Measurements from ENCODE around the gene LONP2.
"Not testable (repeated sequence)": the region's sequence is repeated elsewhere in the genome, so short reads cannot be mapped to it uniquely, and the experiment has no call there.

LONP2 gene

DNA sequence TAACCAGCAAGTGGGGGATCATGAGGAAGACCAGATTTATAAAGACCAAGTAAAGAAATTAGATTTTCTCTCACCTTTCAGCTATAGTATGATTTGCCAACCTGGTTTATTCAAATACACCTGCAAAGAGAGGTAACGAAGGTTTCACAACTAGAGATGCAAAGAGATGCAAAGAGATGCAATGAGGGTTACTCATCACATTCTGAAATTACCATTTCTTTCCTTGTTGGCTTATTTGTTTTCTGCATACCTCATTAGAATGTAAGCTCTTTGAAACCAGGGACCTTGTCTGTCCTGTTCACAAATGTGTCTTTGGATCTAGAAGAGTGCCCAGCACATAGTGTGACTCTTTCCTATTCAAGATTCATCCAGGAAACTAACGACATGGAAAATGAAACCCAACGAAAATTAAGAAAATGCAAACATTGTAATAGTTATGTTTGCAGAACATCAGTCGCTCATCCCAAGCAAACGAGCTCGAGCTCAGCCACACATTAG lies 9.0 kb upstream of the LONP2 start:
- DNase-seq (ENCODE audit: low read depth, low spot score): no peak

GRCh38 chr16:48235556-48236136 lies 8.5 kb upstream of the LONP2 start:
- DNase-seq (ENCODE audit: low read depth, low spot score): no peak

GRCh38 chr16:48236286-48236685 lies 7.8 kb upstream of the LONP2 start:
- DNase-seq (ENCODE audit: low read depth, low spot score): no peak

GRCh38 chr16:48240147-48240546 lies 4.0 kb upstream of the LONP2 start:
- not testable (repeated sequence) for DNase-seq (ENCODE audit: low read depth, low spot score)

GRCh38 chr16:48244863-48245195 lies 729 bp downstream of the LONP2 start:
- no peak for DNase-seq (ENCODE audit: low read depth, low spot score)

- DNase-seq (ENCODE audit: low read depth, low spot score): no peak
Measured at GRCh38 chr16:48246066-48246465, 2.0 kb downstream of the LONP2 start.

DNA sequence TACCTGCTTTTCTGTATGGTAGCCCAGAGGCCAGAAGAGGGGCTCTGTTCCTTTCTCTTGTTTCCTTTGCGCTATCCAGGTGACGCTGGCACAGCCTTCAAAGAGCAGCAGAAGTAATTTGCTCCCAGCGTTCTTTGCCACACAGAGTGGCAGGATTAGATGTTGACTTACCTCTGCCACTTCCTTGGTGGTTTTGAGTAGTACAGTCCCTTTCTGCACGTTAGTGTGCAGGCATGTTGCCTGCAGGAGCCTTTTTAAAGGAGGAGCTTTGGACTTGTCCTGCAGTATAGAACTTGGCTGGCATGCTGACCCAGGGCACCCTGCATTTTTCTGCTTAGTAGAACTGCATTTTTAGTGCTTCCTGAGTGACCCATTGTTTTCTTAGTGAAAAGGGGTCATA lies 3.2 kb downstream of the LONP2 start, which contains the start of gene ABCC11:
ABCC11 (minus strand) TSS at position 229 of the 400 bp plus-strand sequence. CDS start 15,618 bp downstream, outside the sequence.
- no peak for DNase-seq (ENCODE audit: low read depth, low spot score)

DNA sequence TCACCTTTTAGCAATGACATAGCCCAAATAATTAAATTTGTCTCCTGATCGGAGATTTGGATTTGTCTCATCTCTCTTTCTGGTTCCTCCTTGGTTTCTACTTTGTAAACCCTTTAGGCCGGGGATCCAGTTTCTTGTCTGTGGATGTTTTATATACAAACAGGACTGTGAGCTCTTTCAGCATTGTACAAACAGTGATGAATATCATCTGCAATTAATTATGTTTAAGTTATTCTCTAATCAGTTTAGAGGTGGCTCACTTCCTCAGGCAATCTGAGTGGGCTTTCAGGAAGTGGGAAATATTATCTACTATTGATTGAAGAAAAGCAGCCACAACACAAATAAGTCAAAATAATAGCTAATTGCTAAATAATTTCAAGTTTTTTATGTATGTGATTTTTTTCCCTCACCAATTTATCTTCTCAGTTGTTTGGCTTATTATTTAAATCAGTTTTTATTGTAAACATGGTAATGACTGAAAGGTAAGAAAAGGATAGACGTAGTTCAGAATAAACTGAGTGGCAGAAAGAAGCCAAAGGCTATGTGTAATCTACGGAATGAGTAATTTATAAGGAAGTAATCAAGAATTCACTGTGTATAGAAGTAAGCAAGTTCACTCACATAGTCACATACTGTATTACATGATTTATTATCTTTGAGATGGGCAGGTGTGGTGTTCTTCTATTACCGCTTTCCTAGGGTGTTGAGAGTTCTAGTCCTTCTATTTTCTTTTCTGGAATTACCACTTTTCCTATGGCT lies 6.6 kb downstream of the LONP2 start:
- DNase-seq (ENCODE audit: low read depth, low spot score): no peak

DNA sequence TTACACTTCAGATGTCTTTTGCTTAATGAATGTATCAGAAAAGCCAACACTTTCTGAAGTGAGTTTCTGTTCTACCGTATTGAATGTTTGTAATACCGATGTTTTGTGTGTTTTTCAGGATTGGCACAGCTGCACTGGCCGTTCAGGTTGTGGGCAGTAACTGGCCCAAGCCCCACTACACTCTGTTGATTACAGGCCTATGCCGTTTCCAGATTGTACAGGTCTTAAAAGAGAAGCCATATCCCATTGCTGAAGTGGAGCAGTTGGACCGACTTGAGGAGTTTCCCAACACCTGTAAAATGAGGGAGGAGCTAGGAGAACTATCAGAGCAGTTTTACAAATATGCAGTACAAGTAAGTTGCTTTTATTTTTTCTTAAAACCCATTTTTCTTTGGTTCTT lies 7.9 kb downstream of the LONP2 start:
- DNase-seq (ENCODE audit: low read depth, low spot score): no peak

DNA sequence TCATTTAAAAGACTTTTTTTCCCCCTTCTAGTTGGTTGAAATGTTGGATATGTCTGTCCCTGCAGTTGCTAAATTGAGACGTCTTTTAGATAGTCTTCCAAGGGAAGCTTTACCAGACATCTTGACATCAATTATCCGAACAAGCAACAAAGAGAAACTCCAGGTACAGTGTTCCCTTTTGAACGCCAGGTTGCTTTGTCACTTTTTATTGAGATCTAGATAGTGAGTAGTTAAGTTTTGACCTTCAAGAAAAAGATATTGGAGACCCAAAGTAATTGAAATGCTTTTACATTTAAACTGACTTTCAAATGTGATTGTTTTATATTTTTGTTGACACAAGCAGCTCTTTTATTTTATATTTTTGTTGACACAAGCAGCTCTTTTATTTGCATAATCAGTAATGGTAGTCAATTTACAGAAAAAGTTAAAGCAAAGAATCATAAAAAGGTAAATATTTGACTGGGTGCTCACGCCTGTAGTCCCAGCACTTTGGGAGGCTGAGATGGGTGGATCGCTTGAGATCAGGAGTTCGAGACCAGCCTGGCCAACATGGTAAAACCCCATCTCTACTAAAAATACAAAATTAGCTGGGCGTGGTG lies 12.6 kb downstream of the LONP2 start:
- DNase-seq (ENCODE audit: low read depth, low spot score): no peak

GRCh38 chr16:48261569-48261968 lies 17.5 kb downstream of the LONP2 start:
- no peak for DNase-seq (ENCODE audit: low read depth, low spot score)

- no peak for DNase-seq (ENCODE audit: low read depth, low spot score)
Measured at GRCh38 chr16:48262631-48263030, 18.5 kb downstream of the LONP2 start.

DNA sequence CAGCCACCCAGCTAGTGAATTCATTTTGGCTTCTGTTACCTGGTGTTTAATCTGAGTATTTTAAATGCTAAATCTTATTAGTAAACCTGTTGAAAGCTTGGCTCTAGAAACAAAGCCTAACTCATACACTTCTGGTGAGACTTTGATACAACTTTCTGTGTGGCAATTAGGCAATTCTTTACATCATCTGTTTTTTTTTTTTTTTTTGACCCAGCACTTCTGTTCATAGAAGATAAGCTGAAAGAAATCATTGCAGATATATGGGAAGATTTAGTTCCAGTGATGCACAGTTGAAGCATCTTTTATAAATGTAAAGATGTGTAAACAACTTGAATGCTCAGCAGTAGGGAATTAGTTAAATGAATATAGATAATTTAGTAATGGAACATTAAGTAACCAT lies 24.9 kb downstream of the LONP2 start:
- DNase-seq (ENCODE audit: low read depth, low spot score): no peak

GRCh38 chr16:48271728-48272127 lies 27.6 kb downstream of the LONP2 start:
- DNase-seq (ENCODE audit: low read depth, low spot score): no peak

DNA sequence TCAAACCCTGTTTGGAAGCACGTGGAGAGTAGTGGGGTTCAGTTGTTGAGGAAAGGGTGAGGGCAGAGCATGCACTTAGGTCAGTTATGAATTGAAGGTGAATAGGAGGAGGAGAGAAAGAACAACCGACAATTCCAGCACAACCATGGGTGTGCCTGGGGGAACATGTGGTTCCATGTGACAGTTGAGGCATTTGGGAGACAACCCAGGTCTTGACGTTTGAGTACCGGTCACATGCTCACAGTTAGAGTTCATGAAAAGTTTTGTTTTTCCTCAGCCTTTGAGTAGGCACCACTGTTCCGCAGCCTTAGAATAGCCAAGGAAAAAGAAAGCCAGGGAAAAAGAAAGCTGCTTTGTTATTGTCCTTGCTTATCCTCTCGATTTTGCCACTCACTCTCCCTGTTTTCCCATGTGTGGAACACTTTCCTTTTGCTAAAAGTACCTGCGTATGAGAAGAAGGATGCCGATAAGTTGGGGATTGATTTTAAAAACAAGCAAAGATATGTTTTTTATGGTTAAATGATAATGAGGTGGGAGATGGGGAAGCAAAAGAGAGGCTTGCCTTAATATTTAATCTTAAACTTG lies 28.8 kb downstream of the LONP2 start:
- DNase-seq (ENCODE audit: low read depth, low spot score): no peak

GRCh38 chr16:48274476-48274875 lies 30.4 kb downstream of the LONP2 start:
- no peak for DNase-seq (ENCODE audit: low read depth, low spot score)

DNA sequence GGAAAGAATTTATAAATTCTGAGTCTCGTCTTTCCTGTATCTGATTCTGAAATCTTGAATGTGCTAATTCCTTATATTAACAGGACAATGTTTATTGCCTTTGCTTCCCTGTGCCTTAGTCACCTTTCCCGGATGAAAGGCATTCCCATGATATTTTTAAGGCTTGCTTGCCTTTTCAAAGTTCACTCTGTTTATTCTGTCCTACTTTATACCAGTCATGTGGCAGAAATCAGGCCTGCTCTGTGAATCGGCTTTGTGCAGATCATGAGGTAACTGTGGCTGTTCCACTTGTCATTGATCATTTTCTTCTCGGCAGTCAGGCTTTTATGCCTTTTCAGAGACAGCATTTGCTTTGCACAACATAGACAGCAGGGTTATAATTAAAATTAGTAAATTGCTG lies 32.0 kb downstream of the LONP2 start:
- DNase-seq (ENCODE audit: low read depth, low spot score): no peak

GRCh38 chr16:48277158-48277557 lies 33.1 kb downstream of the LONP2 start:
- no peak for DNase-seq (ENCODE audit: low read depth, low spot score)

- DNase-seq (ENCODE audit: low read depth, low spot score): no peak
Measured at GRCh38 chr16:48279199-48279598, 35.1 kb downstream of the LONP2 start.

DNA sequence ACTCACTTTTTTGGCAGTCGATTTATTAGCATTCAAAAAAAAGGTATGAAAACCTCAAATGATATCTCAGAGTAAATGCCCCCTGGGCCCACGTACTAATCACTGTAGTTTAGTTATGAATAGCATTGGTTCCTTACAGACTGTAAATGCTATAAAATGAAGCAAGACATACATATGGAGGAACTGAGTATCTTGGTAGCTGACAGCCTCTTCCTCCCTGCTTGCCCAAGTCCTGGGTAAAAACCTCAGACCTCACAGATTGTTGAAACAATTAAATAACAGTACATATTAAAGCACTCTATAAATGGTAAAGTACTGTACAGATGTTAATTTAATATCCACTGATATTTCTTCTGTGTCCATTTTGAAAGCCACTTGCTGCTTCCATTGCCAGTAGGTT lies 36.4 kb downstream of the LONP2 start:
- no peak for DNase-seq (ENCODE audit: low read depth, low spot score)

GRCh38 chr16:48282636-48283263 lies 38.6 kb downstream of the LONP2 start:
- no peak for DNase-seq (ENCODE audit: low read depth, low spot score)

DNA sequence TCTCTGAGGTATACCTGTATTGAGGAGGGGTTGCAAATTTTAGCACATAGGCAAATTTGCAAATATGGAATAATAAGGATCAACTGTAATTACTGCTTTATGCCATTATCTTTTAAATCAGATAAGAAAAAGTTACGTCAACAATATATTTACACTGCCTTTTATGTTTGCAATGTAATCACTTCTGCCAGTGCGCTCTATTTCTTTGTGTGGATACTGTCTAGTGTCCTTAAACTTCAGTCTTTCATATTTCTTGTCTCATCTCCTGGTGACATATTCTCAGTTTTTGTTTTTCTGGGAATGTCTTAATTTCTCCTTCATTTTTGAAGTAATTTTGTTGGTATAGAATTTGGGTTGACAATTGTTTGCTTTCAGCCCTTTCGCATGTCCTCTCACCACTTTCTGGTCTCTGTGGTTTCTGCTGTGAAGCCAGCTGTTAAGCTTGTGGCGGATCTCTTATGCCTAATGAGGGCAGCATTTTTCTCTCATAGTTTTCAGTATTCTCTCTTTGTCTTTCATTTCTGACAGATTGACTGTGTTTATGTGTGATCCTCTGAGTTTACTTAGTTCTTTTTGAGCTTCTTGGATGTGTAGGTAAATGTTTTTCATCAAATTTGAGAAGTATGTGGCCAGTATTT lies 40.8 kb downstream of the LONP2 start:
- no peak for DNase-seq (ENCODE audit: low read depth, low spot score)

Data from ELF-1 (cell line).